GM23338 (cell line): ENCODE data around the gene SHISAL2A.

Source experiments
- CREB1 ChIP-seq: fragments of 250-450 bp; sonication (Bioruptor Pico); IDR thresholded peaks from 2 replicates; pipeline ENCODE4 v1.5.0; 2020; ENCODE audit warnings: low read depth, mild to moderate bottlenecking, moderate library complexity
- CTCF ChIP-seq, 2 experiments: fragments of 200-600 bp in 1 of 2; sonication (generic) in 1 of 2; conservative IDR thresholded peaks; 2 replicates each; pipeline versions ENCODE4 v1.5.1 to v1.6.1; 2016 to 2017; ENCODE audit warnings: antibody characterized with exemption in 2 of 2, low read depth in 2 of 2, mild to moderate bottlenecking in 2 of 2, moderate library complexity in 1 of 2
- ETS1 ChIP-seq: IDR thresholded peaks from 2 replicates; pipeline ENCODE4 v1.6.1; 2016; ENCODE audit warnings: antibody characterized with exemption
- EZH2 ChIP-seq: fragments of 200-600 bp; sonication (generic); IDR thresholded peaks from one replicate; pipeline ENCODE4 v1.8.0; 2017; ENCODE audit warnings: antibody characterized with exemption, mild to moderate bottlenecking, low read depth; ENCODE audit not compliant: unreplicated experiment
- EZH2phosphoT487 ChIP-seq: fragments of 200-600 bp; sonication (generic); IDR thresholded peaks from one replicate; pipeline ENCODE4 v1.8.1; 2018; ENCODE audit warnings: antibody characterized with exemption; ENCODE audit not compliant: unreplicated experiment
- JUNB ChIP-seq: IDR thresholded peaks from one replicate; pipeline ENCODE4 v1.6.1; 2016; ENCODE audit warnings: antibody characterized with exemption; ENCODE audit not compliant: unreplicated experiment
- NANOG ChIP-seq: IDR thresholded peaks from 2 replicates; pipeline ENCODE4 v1.6.1; 2016; ENCODE audit warnings: antibody characterized with exemption, borderline replicate concordance
- POLR2AphosphoS5 ChIP-seq: IDR thresholded peaks from 2 replicates; pipeline ENCODE4 v1.6.1; 2016; ENCODE audit warnings: antibody characterized with exemption, low read depth
- REST ChIP-seq: IDR thresholded peaks from one replicate; pipeline ENCODE4 v1.6.1; 2018; ENCODE audit warnings: antibody characterized with exemption; ENCODE audit not compliant: unreplicated experiment
- STAT1 ChIP-seq: IDR thresholded peaks from one replicate; pipeline ENCODE4 v1.6.1; 2016; ENCODE audit warnings: antibody characterized with exemption; ENCODE audit not compliant: unreplicated experiment
- ZNF114 ChIP-seq: fragments of 250-450 bp; sonication (Bioruptor Pico); IDR thresholded peaks from 2 replicates; pipeline ENCODE4 v1.5.0; 2020; ENCODE audit warnings: mild to moderate bottlenecking, moderate library complexity

GRCh38 chr1:52677076-52677806 lies 44.3 kb downstream of the SHISAL2A start:
- no peak for TF ChIP-seq NANOG
- TF ChIP-seq EZH2phosphoT487 = no peak
- no peak for TF ChIP-seq CTCF (conservative IDR thresholded peaks at IDR 0.05; ENCODE audit: low read depth in 2 of 2)
- TF ChIP-seq EZH2 = no peak
- TF ChIP-seq CREB1 (CRISPR knock-in tag) = no peak
- no peak for TF ChIP-seq POLR2AphosphoS5
- TF ChIP-seq JUNB = no peak
- TF ChIP-seq REST = no peak
- no peak for TF ChIP-seq STAT1
- no peak for TF ChIP-seq ETS1
- TF ChIP-seq ZNF114 (CRISPR knock-in tag) = no peak
